ENCODE data around the gene ADSS2.

- TF ChIP-seq CTCF (IDR thresholded peaks at IDR 0.05) (no peak), POLR2A (IDR thresholded peaks at IDR 0.05) (no peak)
Measured at GRCh38 chr1:244384066-244384465, 67.6 kb downstream of the ADSS2 start.

All from upper lobe of left lung (tissue), 4 donors.